ENCODE data around the gene KRTAP4-5.
"Not testable (repeated sequence)": the region's sequence is repeated elsewhere in the genome, so short reads cannot be mapped to it uniquely, and the experiment has no call there.

The KRTAP4-5 gene

DNA sequence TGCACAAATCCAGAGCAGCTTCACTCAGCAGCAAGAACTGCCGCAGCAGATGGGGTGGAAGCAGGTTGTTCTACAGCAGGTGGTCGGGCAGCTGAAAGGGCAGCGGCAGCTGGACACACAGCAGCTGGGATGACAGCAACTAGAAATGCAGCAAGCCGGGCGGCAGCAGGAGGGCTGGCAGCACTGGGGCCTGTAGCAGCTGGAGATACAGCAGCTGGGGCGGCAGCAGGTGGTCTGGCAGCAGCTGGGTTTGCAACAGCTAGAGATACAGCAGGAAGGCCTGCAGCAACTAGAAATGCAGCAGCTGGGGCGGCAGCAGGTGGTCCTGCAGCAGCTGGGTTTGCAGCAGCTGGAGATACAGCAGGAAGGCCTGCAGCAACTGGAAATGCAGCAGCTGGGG, 17.9 kb upstream of the KRTAP4-5 start:
- Mint-ChIP-seq H3K36me3 (ENCODE audit: low read depth) (no peaks in the 10 kb centered on the region), H3K27me3 (peaks cover 9% of the 10 kb centered on the region), H3K4me3 (no peak overlapping the region), H3K27ac (no peak overlapping the region), H3K4me1 (ENCODE audit: low read depth) (no peaks in the 10 kb centered on the region), H3K9me3 (no peaks in the 10 kb centered on the region)
- intact Hi-C loops (cut with micrococcal nuclease), result no loop called here

DNA sequence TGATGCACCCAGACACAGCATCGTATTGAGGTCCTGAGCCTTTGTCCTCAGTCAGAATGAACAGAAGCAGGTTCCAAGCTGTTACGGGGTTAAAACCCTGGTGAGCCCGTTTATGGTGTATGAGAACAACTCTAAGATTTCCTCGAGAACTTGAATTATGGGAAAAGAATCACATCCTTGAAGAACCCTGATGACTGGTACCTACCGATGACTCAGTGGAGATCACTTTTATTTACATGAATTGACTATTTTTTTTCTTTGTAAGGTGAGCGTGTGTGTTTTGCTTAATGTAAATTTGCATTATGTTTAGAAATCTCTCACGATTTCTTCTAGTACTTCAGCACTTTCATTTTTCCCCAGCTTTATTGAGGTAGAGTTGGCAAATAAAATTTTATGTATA, 14.2 kb upstream of the KRTAP4-5 start:
- Mint-ChIP-seq H3K9me3 (no peaks in the 10 kb centered on the region), H3K36me3 (ENCODE audit: low read depth) (no peaks in the 10 kb centered on the region), H3K27ac (no peak overlapping the region), H3K4me1 (ENCODE audit: low read depth) (no peaks in the 10 kb centered on the region), H3K27me3 (peaks cover 7% of the 10 kb centered on the region), H3K4me3 (no peak overlapping the region)
- intact Hi-C loops (cut with micrococcal nuclease), result no loop called here

GRCh38 chr17:41160648-41161047, 11.0 kb upstream of the KRTAP4-5 start, which contains the start of gene KRTAP4-4:
KRTAP4-4 (minus strand) TSS chr17:41160748; CDS start chr17:41160691, 57 bp downstream.
- H3K27me3 Mint-ChIP-seq, result peaks cover 6% of the 10 kb centered on the region
- intact Hi-C loops (cut with micrococcal nuclease), result no loop called here

DNA sequence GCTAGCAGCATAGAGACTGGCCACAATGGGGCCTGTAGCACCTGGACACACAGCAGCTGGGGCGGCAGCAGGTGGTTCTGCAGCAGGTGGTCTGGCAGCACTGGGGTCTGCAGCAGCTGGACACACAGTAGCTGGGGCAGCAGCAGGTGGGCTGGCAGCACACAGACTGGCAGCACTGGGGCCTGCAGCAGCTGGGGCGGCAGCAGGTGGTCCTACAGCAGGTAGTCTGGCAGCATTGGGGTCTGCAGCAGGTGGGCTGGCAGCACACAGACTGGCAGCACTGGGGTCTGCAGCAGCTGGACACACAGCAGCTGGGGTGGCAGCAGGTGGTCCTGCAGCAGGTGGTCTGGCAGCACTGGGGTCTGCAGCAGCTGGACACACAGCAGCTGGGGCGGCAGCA, 10.6 kb upstream of the KRTAP4-5 start:
- H3K36me3 Mint-ChIP-seq (ENCODE audit: low read depth); intact Hi-C loops (cut with micrococcal nuclease); H3K4me1 Mint-ChIP-seq (ENCODE audit: low read depth); H3K4me3 Mint-ChIP-seq; H3K9me3 Mint-ChIP-seq; H3K27ac Mint-ChIP-seq; H3K27me3 Mint-ChIP-seq: not testable (repeated sequence)

More at GRCh38 chr17:41160648-41161047, 11.0 kb upstream of the KRTAP4-5 start, which contains the start of gene KRTAP4-4:
- Mint-ChIP-seq H3K4me1 (ENCODE audit: low read depth) (peaks cover 6% of the 10 kb centered on the region), H3K4me3 (no peak within 1 kb of the TSS), H3K27ac (no peak within 1 kb of the TSS), H3K36me3 (ENCODE audit: low read depth) (no peaks in the 10 kb centered on the region), H3K9me3 (no peaks in the 10 kb centered on the region)

DNA sequence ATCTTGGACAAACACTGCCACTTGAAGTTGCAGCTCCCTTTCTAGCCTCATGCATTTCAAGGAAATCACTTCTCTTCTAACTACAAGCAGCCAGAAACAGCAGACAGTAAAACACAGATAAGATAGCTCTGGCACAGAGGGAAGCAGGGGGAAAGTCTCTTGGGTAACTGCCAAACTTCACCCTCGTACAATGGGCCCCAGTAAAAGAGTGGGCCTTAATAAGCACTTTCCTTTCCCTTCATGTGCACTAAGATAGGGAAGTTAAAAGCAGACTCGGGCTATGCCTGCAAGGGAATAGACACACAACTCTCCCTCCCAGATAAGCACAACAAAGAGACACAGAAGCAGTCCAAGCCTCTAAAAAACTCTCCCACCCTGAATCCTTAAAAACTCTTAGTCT, 4.2 kb upstream of the KRTAP4-5 start:
- no peaks in the 10 kb centered on the region for H3K9me3 Mint-ChIP-seq
- peaks cover 18% of the 10 kb centered on the region for H3K4me1 Mint-ChIP-seq (ENCODE audit: low read depth)
- intact Hi-C loops (cut with micrococcal nuclease), result no loop called here
- no peaks in the 10 kb centered on the region for H3K36me3 Mint-ChIP-seq (ENCODE audit: low read depth)
- peaks cover 7% of the 10 kb centered on the region for H3K27me3 Mint-ChIP-seq
- H3K27ac Mint-ChIP-seq, result no peak overlapping the region
- H3K4me3 Mint-ChIP-seq, result no peak overlapping the region

- intact Hi-C loops (cut with micrococcal nuclease), result no loop called here
- no peaks in the 10 kb centered on the region for H3K9me3 Mint-ChIP-seq
- no peak overlapping the region for H3K27ac Mint-ChIP-seq
- H3K4me3 Mint-ChIP-seq, result no peak overlapping the region
- peaks cover 12% of the 10 kb centered on the region for H3K4me1 Mint-ChIP-seq (ENCODE audit: low read depth)
- no peaks in the 10 kb centered on the region for H3K36me3 Mint-ChIP-seq (ENCODE audit: low read depth)
- peaks cover 7% of the 10 kb centered on the region for H3K27me3 Mint-ChIP-seq
Measured at GRCh38 chr17:41151525-41151924, 1.9 kb upstream of the KRTAP4-5 start.

DNA sequence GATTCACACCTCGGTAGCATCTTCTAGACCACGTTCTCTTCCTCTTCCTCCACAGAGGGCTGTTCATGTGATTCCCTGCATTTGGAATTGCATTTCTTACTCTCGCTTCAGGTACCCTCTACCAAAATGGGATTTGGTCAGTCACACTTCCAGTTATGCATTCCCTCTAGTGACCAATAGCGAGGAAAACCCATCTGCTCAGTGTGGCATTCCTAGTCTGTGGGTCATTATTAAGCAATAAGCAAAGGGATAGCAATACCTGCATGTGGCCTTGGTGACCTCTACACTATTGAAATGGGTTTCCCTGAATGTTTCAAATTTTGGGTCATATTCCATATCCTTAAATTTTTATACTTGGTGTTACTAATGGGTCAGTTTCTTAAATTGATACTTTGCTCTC, 401 bp upstream of the KRTAP4-5 start:
- Mint-ChIP-seq H3K27ac (no peak overlapping the region), H3K36me3 (ENCODE audit: low read depth) (no peaks in the 10 kb centered on the region), H3K4me3 (no peak overlapping the region), H3K9me3 (no peaks in the 10 kb centered on the region), H3K27me3 (peaks cover 7% of the 10 kb centered on the region), H3K4me1 (ENCODE audit: low read depth) (peaks cover 12% of the 10 kb centered on the region)
- intact Hi-C loops (cut with micrococcal nuclease), result no loop called here

- H3K27me3 Mint-ChIP-seq; H3K4me3 Mint-ChIP-seq; intact Hi-C loops (cut with micrococcal nuclease); H3K27ac Mint-ChIP-seq; H3K9me3 Mint-ChIP-seq; H3K36me3 Mint-ChIP-seq (ENCODE audit: low read depth); H3K4me1 Mint-ChIP-seq (ENCODE audit: low read depth): not testable (repeated sequence)
Measured at GRCh38 chr17:41148971-41149651, 514 bp downstream of the KRTAP4-5 start.

GRCh38 chr17:41147531-41148204, 2.0 kb downstream of the KRTAP4-5 start:
- Mint-ChIP-seq H3K36me3 (ENCODE audit: low read depth) (no peaks in the 10 kb centered on the region), H3K9me3 (peaks cover 17% of the 10 kb centered on the region), H3K4me3 (no peak overlapping the region), H3K27me3 (peaks cover 7% of the 10 kb centered on the region), H3K27ac (no peak overlapping the region), H3K4me1 (ENCODE audit: low read depth) (no peaks in the 10 kb centered on the region)
- intact Hi-C loops (cut with micrococcal nuclease), result no loop called here

GRCh38 chr17:41145261-41145660, 4.4 kb downstream of the KRTAP4-5 start:
- peaks cover 5% of the 10 kb centered on the region for H3K4me1 Mint-ChIP-seq (ENCODE audit: low read depth)
- no peak overlapping the region for H3K4me3 Mint-ChIP-seq
- peaks cover 33% of the 10 kb centered on the region for H3K9me3 Mint-ChIP-seq
- no peak overlapping the region for H3K27ac Mint-ChIP-seq
- intact Hi-C loops (cut with micrococcal nuclease), result no loop called here
- H3K36me3 Mint-ChIP-seq (ENCODE audit: low read depth), result no peaks in the 10 kb centered on the region
- peaks cover 7% of the 10 kb centered on the region for H3K27me3 Mint-ChIP-seq

DNA sequence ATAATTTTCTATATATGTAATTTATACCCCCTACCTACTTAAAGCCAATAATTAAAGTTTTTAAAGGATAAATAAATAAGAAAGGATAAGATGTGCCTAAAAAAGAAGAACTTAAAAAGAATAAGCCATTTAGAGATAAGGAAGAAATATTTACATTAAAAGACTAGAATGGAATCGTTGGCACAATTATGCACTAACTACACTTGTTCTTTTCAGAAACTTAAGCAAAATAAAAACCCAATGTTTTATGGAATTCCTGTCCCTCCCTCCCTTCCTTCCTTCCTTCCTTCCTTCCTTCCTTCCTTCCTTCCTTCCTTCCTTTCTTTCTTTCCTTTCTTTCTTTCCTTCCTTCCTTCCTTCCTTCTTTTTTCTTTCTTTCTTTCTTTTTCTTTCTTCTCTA, 4.8 kb downstream of the KRTAP4-5 start:
- H3K36me3 Mint-ChIP-seq (ENCODE audit: low read depth), result no peaks in the 10 kb centered on the region
- peaks cover 37% of the 10 kb centered on the region for H3K9me3 Mint-ChIP-seq
- no peak overlapping the region for H3K27ac Mint-ChIP-seq
- H3K4me1 Mint-ChIP-seq (ENCODE audit: low read depth), result peaks cover 5% of the 10 kb centered on the region
- no peak overlapping the region for H3K4me3 Mint-ChIP-seq
- peaks cover 7% of the 10 kb centered on the region for H3K27me3 Mint-ChIP-seq
- intact Hi-C loops (cut with micrococcal nuclease), result no loop called here

- Mint-ChIP-seq H3K4me1 (ENCODE audit: low read depth) (peaks cover 5% of the 10 kb centered on the region), H3K27ac (no peak overlapping the region), H3K36me3 (ENCODE audit: low read depth) (no peaks in the 10 kb centered on the region), H3K27me3 (peaks cover 3% of the 10 kb centered on the region), H3K9me3 (peaks cover 55% of the 10 kb centered on the region), H3K4me3 (no peak overlapping the region)
- intact Hi-C loops (cut with micrococcal nuclease), result no loop called here
Measured at GRCh38 chr17:41141361-41141760, 8.3 kb downstream of the KRTAP4-5 start.

DNA sequence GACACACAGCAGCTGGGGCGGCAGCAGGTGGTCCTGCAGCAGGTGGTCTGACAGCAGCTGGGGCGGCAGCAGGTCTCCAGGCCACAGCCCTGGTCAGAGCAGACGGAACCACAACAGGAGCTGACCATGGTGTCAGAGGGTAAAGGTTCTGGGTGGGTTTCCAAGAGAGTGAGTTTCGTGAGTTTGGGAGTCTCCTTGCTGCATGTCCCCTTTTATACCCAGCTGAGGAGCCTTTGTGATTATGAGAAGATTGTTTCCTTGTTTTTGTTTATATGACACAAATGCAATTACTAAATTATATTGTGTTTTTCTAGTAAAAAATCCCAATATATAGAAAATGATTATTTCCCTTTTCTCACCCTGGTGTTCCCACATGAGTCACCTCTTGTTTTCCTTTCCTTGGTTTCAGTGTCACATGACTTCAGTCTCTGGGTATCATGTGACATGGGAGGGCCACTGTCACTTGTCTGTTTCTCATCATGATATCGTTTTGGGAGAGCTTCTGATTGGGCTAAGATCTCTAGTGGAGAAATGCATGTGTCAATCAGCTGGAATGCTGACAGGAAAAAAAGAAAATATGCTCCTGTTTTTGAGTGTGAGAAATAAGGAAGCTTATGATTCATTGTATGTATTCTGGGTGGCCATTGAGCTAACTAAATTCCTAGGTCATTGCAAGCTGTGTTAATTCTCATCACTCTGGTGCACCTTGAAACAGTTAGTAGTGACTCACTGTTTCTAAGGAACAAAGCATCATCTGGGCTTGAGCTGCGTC, 9.1 kb downstream of the KRTAP4-5 start, which contains the start of gene KRTAP4-6:
Gene KRTAP4-6 (minus strand): TSS at position 185 of the 772 bp plus-strand sequence. CDS start 57 bp downstream, at position 128.
- Mint-ChIP-seq H3K27me3 (peaks cover 3% of the 10 kb centered on the region), H3K27ac (no peak within 1 kb of the TSS), H3K4me1 (ENCODE audit: low read depth) (peaks cover 5% of the 10 kb centered on the region), H3K36me3 (ENCODE audit: low read depth) (no peaks in the 10 kb centered on the region), H3K9me3 (peaks cover 55% of the 10 kb centered on the region), H3K4me3 (no peak within 1 kb of the TSS)
- intact Hi-C loops (cut with micrococcal nuclease), result no loop called here

DNA sequence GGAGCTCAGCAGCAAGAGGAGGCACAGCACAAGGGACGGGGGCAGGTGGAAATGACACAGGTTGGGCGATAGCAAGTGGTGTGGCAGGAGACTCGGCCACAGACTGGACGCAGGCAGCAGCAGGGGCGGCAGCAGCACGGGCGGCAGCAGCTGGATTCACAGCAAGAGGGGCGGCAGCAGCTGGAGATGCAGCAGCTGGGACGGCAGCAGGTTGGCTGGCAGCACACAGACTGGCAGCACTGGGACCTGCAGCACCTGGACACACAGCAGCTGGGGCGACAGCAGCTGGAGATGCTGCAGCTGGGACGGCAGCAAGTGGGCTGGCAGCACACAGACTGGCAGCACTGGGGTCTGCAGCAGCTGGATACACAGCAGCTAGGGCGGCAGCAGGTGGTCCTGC, 9.8 kb downstream of the KRTAP4-5 start:
- intact Hi-C loops (cut with micrococcal nuclease); H3K36me3 Mint-ChIP-seq (ENCODE audit: low read depth); H3K27ac Mint-ChIP-seq; H3K4me3 Mint-ChIP-seq; H3K4me1 Mint-ChIP-seq (ENCODE audit: low read depth); H3K27me3 Mint-ChIP-seq: not testable (repeated sequence)
- peaks cover 55% of the 10 kb centered on the region for H3K9me3 Mint-ChIP-seq

Data from dendritic cell treated with granulocyte-macrophage colony-stimulating factor and Interleukin-4, amounts not matched to agents 40 ng/mL and 50 ng/mL, for 4 days (primary cell).